H1 (cell line): ENCODE data around the gene IL1RL1. TPM values are rescaled to one million over a fixed set of nuclear protein-coding genes. Genes with fewer than 3 reads are reported as not detected.

ENCODE experiments used
- CTCF ChIA-PET: fragments of 300-600 bp; sonication (Branson Sonifier 250); formaldehyde crosslinking; loops from one replicate; lab custom pipeline; 2021; ENCODE audit not compliant: partially characterized antibody; lab: Charles Lee
- POLR2A ChIA-PET: fragments of 300-600 bp; sonication (Branson Sonifier 250); formaldehyde crosslinking; loops from one replicate; lab custom pipeline; 2021; ENCODE audit warnings: inconsistent platforms; ENCODE audit not compliant: partially characterized antibody; lab: Charles Lee
- DNase-seq, 2 experiments: peaks; one replicate each; pipeline versions ENCODE4 v3.0.0 to v3.0.0-alpha.2; 2010 to 2022; ENCODE audit warnings: low spot score in 2 of 2, low read depth in 1 of 2, mixed read lengths in 1 of 2
- FAIRE-seq: peaks from 2 replicates; lab custom pipeline; 2011; peaks lifted over from hg19 to GRCh38; lab: Jason Lieb, UNC
- H2AFZ ChIP-seq: 2 replicates; pipeline ENCODE4 v1.8.1; 2012; ENCODE audit warnings: low read length, inconsistent platforms
- H2AK5ac ChIP-seq: 2 replicates; pipeline ENCODE4 v1.6.1; 2013; ENCODE audit warnings: low read depth, low read length
- H2BK120ac ChIP-seq: replicated peaks from 2 replicates; pipeline ENCODE3; 2013; ENCODE audit warnings: low read depth, low read length, inconsistent platforms
- H2BK12ac ChIP-seq: 2 replicates; pipeline ENCODE4 v1.6.1; 2013; ENCODE audit warnings: low read depth, low read length
- H2BK15ac ChIP-seq: 2 replicates; pipeline ENCODE4 v1.6.1; 2013; ENCODE audit warnings: low read length
- H2BK20ac ChIP-seq: 2 replicates; pipeline ENCODE4 v1.6.1; 2013; ENCODE audit warnings: low read length
- H2BK5ac ChIP-seq: 2 replicates; pipeline ENCODE4 v1.6.1; 2013; ENCODE audit warnings: low read depth, low read length
- H3K14ac ChIP-seq: 2 replicates; pipeline ENCODE4 v1.6.1; 2013; ENCODE audit warnings: inconsistent platforms; ENCODE audit not compliant: insufficient read length
- H3K18ac ChIP-seq: 2 replicates; pipeline ENCODE4 v1.6.1; 2013; ENCODE audit warnings: low read length; ENCODE audit errors: extremely low read depth
- H3K23ac ChIP-seq: 2 replicates; pipeline ENCODE4 v1.6.1; 2013; ENCODE audit warnings: inconsistent platforms; ENCODE audit not compliant: insufficient read length
- H3K23me2 ChIP-seq: 2 replicates; pipeline ENCODE4 v1.6.1; 2013; ENCODE audit warnings: low read depth, low read length
- H3K27ac ChIP-seq: 2 replicates; pipeline ENCODE4 v1.6.1; 2011; ENCODE audit warnings: low read depth, low read length, inconsistent platforms
- H3K27me3 ChIP-seq, 4 experiments: replicated peaks in 1 of 4; 1 replicate in 1 of 4; 2 replicates in 3 of 4; pipeline versions ENCODE4 v1.6.1 to v1.8.1; 2011 to 2013; ENCODE audit warnings: low read length in 3 of 4, mild to moderate bottlenecking in 3 of 4, inconsistent platforms in 2 of 4, mixed read lengths in 2 of 4, moderate library complexity in 1 of 4; ENCODE audit not compliant: control insufficient read depth in 3 of 4, insufficient read depth in 3 of 4; ENCODE audit errors: extremely low read depth in 1 of 4
- H3K36me3 ChIP-seq, 4 experiments: 2 replicates each; pipeline versions ENCODE4 v1.6.1 to v1.8.1; 2011 to 2013; ENCODE audit warnings: mild to moderate bottlenecking in 4 of 4, low read length in 3 of 4, moderate library complexity in 2 of 4, control low read depth in 1 of 4, inconsistent platforms in 1 of 4; ENCODE audit not compliant: insufficient read depth in 4 of 4, control insufficient read depth in 2 of 4
- H3K4ac ChIP-seq: replicated peaks from 2 replicates; pipeline ENCODE3; 2013; ENCODE audit warnings: low read length, low read depth, mixed read lengths, inconsistent platforms; ENCODE audit not compliant: insufficient read length
- H3K4me1 ChIP-seq, 4 experiments: replicated peaks in 1 of 4; 1 replicate in 1 of 4; 2 replicates in 3 of 4; pipeline versions ENCODE4 v1.6.1 to v1.8.1; 2011 to 2013; ENCODE audit warnings: low read length in 3 of 4, inconsistent platforms in 2 of 4, mixed read lengths in 1 of 4; ENCODE audit not compliant: insufficient read depth in 4 of 4, control insufficient read depth in 3 of 4
- H3K4me2 ChIP-seq, 2 experiments: 2 replicates each; pipeline versions ENCODE4 v1.6.1 to v1.8.1; 2011 to 2013; ENCODE audit warnings: low read depth in 2 of 2, low read length in 2 of 2, control low read depth in 1 of 2, inconsistent platforms in 1 of 2, mild to moderate bottlenecking in 1 of 2; ENCODE audit not compliant: insufficient read depth in 1 of 2
- H3K4me3 ChIP-seq, 4 experiments: fragments of 200-600, 300-600 bp in 1 of 4; sonication (generic), shearing (Covaris generic), sonication (Bioruptor Twin) in 1 of 4; 2 replicates each; pipeline versions ENCODE4 v1.5.1 to v1.8.1; 2011 to 2016; ENCODE audit warnings: low read length in 4 of 4, low read depth in 3 of 4, control low read depth in 2 of 4, inconsistent platforms in 2 of 4, mild to moderate bottlenecking in 2 of 4, mixed read lengths in 1 of 4, moderate library complexity in 1 of 4; ENCODE audit not compliant: insufficient read depth in 2 of 4; ENCODE audit errors: extremely low read depth in 1 of 4
- H3K56ac ChIP-seq: replicated peaks from 2 replicates; pipeline ENCODE3; 2013; ENCODE audit warnings: low read depth, mild to moderate bottlenecking, mixed read lengths, low read length, inconsistent platforms; ENCODE audit not compliant: insufficient read length
- H3K79me1 ChIP-seq: 2 replicates; pipeline ENCODE4 v1.6.1; 2013; ENCODE audit warnings: low read depth, low read length, control low read depth
- H3K79me2 ChIP-seq, 2 experiments: 2 replicates each; pipeline versions ENCODE4 v1.6.1 to v1.8.1; 2012 to 2013; ENCODE audit warnings: low read length in 2 of 2, mild to moderate bottlenecking in 2 of 2, inconsistent platforms in 1 of 2; ENCODE audit not compliant: insufficient read depth in 2 of 2, control insufficient read depth in 1 of 2
- H3K9ac ChIP-seq, 4 experiments: replicated peaks in 1 of 4; 1 replicate in 1 of 4; 2 replicates in 3 of 4; pipeline versions ENCODE4 v1.6.1 to v1.8.1; 2011 to 2013; ENCODE audit warnings: low read depth in 3 of 4, low read length in 3 of 4, control low read depth in 2 of 4, mild to moderate bottlenecking in 2 of 4, moderate library complexity in 2 of 4, inconsistent platforms in 1 of 4; ENCODE audit errors: extremely low read depth in 1 of 4
- H3K9me3 ChIP-seq, 2 experiments: 2 replicates each; pipeline versions ENCODE4 v1.6.1 to v1.8.1; 2012 to 2013; ENCODE audit warnings: mild to moderate bottlenecking in 2 of 2, moderate library complexity in 2 of 2, control low read depth in 1 of 2, inconsistent platforms in 1 of 2, low read depth in 1 of 2, low read length in 1 of 2, mixed read lengths in 1 of 2; ENCODE audit not compliant: insufficient read depth in 2 of 2
- H4K20me1 ChIP-seq, 2 experiments: replicated peaks in 1 of 2; 2 replicates each; pipeline versions ENCODE3 to v1.8.1; 2011 to 2013; ENCODE audit warnings: inconsistent platforms in 2 of 2, low read length in 2 of 2, mild to moderate bottlenecking in 1 of 2; ENCODE audit not compliant: insufficient read depth in 2 of 2, control insufficient read depth in 1 of 2
- H4K5ac ChIP-seq: 2 replicates; pipeline ENCODE4 v1.6.1; 2013; ENCODE audit warnings: low read length, low read depth, mixed read lengths, inconsistent platforms; ENCODE audit not compliant: insufficient read length
- H4K8ac ChIP-seq: 2 replicates; pipeline ENCODE4 v1.8.0; 2013; ENCODE audit warnings: mild to moderate bottlenecking, moderate library complexity, low read length, inconsistent platforms; ENCODE audit not compliant: insufficient read depth; ENCODE audit errors: extremely low read depth
- H4K91ac ChIP-seq: replicated peaks from 2 replicates; pipeline ENCODE3; 2013; ENCODE audit warnings: low read length, mixed read lengths, inconsistent platforms; ENCODE audit not compliant: insufficient read length
- CBX8 ChIP-seq: fragments of 300-800, 300-1000 bp; sonication (generic); IDR thresholded peaks from 2 replicates; pipeline ENCODE4 v1.7.1; 2016; ENCODE audit warnings: low read depth, low read length, borderline replicate concordance
- CEBPB ChIP-seq: IDR thresholded peaks from 2 replicates; pipeline ENCODE4 v1.6.1; 2012; ENCODE audit warnings: low read depth, low read length
- CHD2 ChIP-seq: IDR thresholded peaks from 2 replicates; pipeline ENCODE4 v1.6.1; 2012; ENCODE audit warnings: low read length, improper control_type of control experiment
- E2F6 ChIP-seq: IDR thresholded peaks from 2 replicates; pipeline ENCODE4 v1.6.1; 2012; ENCODE audit warnings: inconsistent platforms
- KDM4A ChIP-seq: IDR thresholded peaks from one replicate; pipeline ENCODE4 v1.7.1; 2012; ENCODE audit warnings: low read depth, mild to moderate bottlenecking, moderate library complexity, low read length, inconsistent platforms; ENCODE audit not compliant: severe bottlenecking
- RFX5 ChIP-seq: IDR thresholded peaks from 2 replicates; pipeline ENCODE4 v1.6.1; 2011; ENCODE audit warnings: low read depth, low read length, improper control_type of control experiment, borderline replicate concordance
- TAF1 ChIP-seq: IDR thresholded peaks from 2 replicates; pipeline ENCODE4 v1.6.1; 2011; ENCODE audit warnings: mild to moderate bottlenecking, low read depth, low read length
- TCF12 ChIP-seq: IDR thresholded peaks from 2 replicates; pipeline ENCODE4 v1.6.1; 2011; ENCODE audit warnings: low read depth, mild to moderate bottlenecking, low read length
- USF2 ChIP-seq: IDR thresholded peaks from 2 replicates; pipeline ENCODE4 v1.6.1; 2011; ENCODE audit warnings: low read length, improper control_type of control experiment
- WGBS, 2 experiments: shearing (Covaris generic) in 1 of 2; methylation state at CpG; one replicate each; pipeline versions ENCODE4 v1.1.6 to v1.1.7; 2013 to 2015; ENCODE audit warnings: low lambda C conversion rate in 2 of 2, mixed read lengths in 2 of 2, inconsistent platforms in 1 of 2, low coverage in 1 of 2, missing lambda C conversion rate in 1 of 2; ENCODE audit not compliant: insufficient replicate concordance in 2 of 2, insufficient coverage in 1 of 2, insufficient read length in 1 of 2; ENCODE audit errors: extremely low coverage in 1 of 2, missing lambda C conversion rate in 1 of 2; 5-methylcytosine and 5-hydroxymethylcytosine counted together
- polyA plus RNA-seq, 7 experiments: library from polyadenylated mRNA; depleted of rRNA in 3 of 7; stranded (reverse) in 5 of 7; unstranded in 2 of 7; fragments of >200 nt in 5 of 7; fragments of 200-250 nt in 2 of 7; gene quantifications; 1 replicate in 5 of 7; 2 replicates in 1 of 7; 4 replicates in 1 of 7; pipeline versions ENCODE4 v1.2.1 to v1.2.3, GENCODE V29; 2011 to 2013; ENCODE audit warnings: missing spikeins in 2 of 7, mixed read lengths in 2 of 7
- total RNA-seq: library from RNA; stranded (reverse); fragmentation: NEBNext Ultra II Directional; extraction: Animal tissue kit (Norgen Biotek cat#: 25700); gene quantifications from 2 replicates; pipeline ENCODE4 v1.2.1, GENCODE V29; 2021

The IL1RL1 gene
- total and polyA plus RNA-seq, 2 of the 8 experiments (the other 6 are each of a cell fraction or from before 2014, with no cell fraction given) = not detected

- Histone ChIP-seq H3K4ac (no peak within 1 kb of the TSS), H4K8ac (peak within 1 kb of the TSS; percentile 53; the same call in 1 of the 2 replicates), H3K27ac (no peak within 1 kb of the TSS), H2BK5ac (no peak within 1 kb of the TSS), H2BK12ac (no peak within 1 kb of the TSS), H2BK20ac (no peak within 1 kb of the TSS), H4K20me1 (no peaks in the 10 kb centered on the region), H4K5ac (no peak within 1 kb of the TSS), H3K23me2 (no peaks in the 10 kb centered on the region; the same call in 1 of the 2 replicates), H4K91ac (no peak within 1 kb of the TSS), H2BK120ac (no peak within 1 kb of the TSS), H2AK5ac (no peak within 1 kb of the TSS), H3K18ac (no peak within 1 kb of the TSS; the same call in 1 of the 2 replicates), H3K9me3 (no peaks in the 10 kb centered on the region), H3K4me3 (peak within 1 kb of the TSS; percentile 41 to 71 (median 54)), H3K23ac (no peak within 1 kb of the TSS), H3K9ac (peak within 1 kb of the TSS in 1 of 4 experiments; percentile 20; a peak in 2 of 7 replicates), H3K27me3 (peaks cover 0 to 13% (median 9%) of the 10 kb centered on the region in 4 experiments; a peak in 5 of 7 replicates), H2AFZ (peak within 1 kb of the TSS; percentile 55; the same call in 1 of the 2 replicates), H3K36me3 (no peaks in the 10 kb centered on the region), H3K4me2 (peak within 1 kb of the TSS; percentile 35 to 74; a peak in 3 of 4 replicates), H3K79me1 (no peaks in the 10 kb centered on the region), H3K79me2 (no peaks in the 10 kb centered on the region), H2BK15ac (no peak within 1 kb of the TSS), H3K14ac (no peak within 1 kb of the TSS), H3K56ac (no peak within 1 kb of the TSS), H3K4me1 (no peaks in the 10 kb centered on the region)
- DNase-seq = peak; percentile 25 to 83
- ChIA-PET CTCF (interaction anchor here (0.7 to 1.9 kb wide), 13 partner anchors 12 to 1193 kb away, joined by 3 to 9 read pairs (median 3); no protein-coding TSS in a partner anchor), POLR2A (no interaction called here)
- no peak for FAIRE-seq
- 5% methylated on average over 39 of the region's 69 CpGs; no CpG with 5 or more reads in 1 of the 2 experiments for WGBS, 2 experiments
- TF ChIP-seq USF2 (no peak), CHD2 (no peak), CEBPB (no peak), CBX8 (no peak), E2F6 (no peak; the same call in 1 of the 2 replicates), TAF1 (0 out of 2 replicates have a peak, but pooled peaks have one; percentile 22), RFX5 (no peak), TCF12 (no peak), KDM4A (peak; percentile 96)
Observed at GRCh38 chr2:102355526-102356380, 44.4 kb downstream of the IL1RL1 start, which contains the start of gene IL18R1. Gene IL18R1, plus strand, starts transcription at chr2:102355796. Its CDS starts 6,865 bp downstream, at chr2:102362661.
